HepG2 (cell line): Measurements from ENCODE around the gene SMURF2. TPM values are rescaled to one million over a fixed set of nuclear protein-coding genes. Genes with fewer than 3 reads are reported as not detected.

Source experiments
- HNF4G ChIP-seq, 2 experiments: sonication (generic) in 1 of 2; formaldehyde crosslinking in 1 of 2; IDR thresholded peaks; 2 replicates each; pipeline versions ENCODE4 v1.4.0 to v1.6.1; 2011 to 2020; ENCODE audit warnings: borderline replicate concordance in 2 of 2, low read depth in 2 of 2, mild to moderate bottlenecking in 2 of 2, low read length in 1 of 2, missing genetic modification reagents in 1 of 2, moderate library complexity in 1 of 2
- KDM2A ChIP-seq: sonication (generic); formaldehyde crosslinking; IDR thresholded peaks from 2 replicates; pipeline ENCODE4 v1.4.0; 2020; ENCODE audit warnings: low read depth, missing genetic modification reagents, borderline replicate concordance
- TMF1 ChIP-seq: sonication (generic); formaldehyde crosslinking; IDR thresholded peaks from 2 replicates; pipeline ENCODE4 v1.8.1; 2022; ENCODE audit warnings: low read depth, missing genetic modification reagents
- YEATS2 ChIP-seq: sonication (generic); formaldehyde crosslinking; IDR thresholded peaks from 2 replicates; pipeline ENCODE4 v1.4.0; 2020; ENCODE audit warnings: missing genetic modification reagents, borderline replicate concordance
- ZFX ChIP-seq: sonication (generic); formaldehyde crosslinking; IDR thresholded peaks from 2 replicates; pipeline ENCODE4 v1.4.0; 2020; ENCODE audit warnings: mild to moderate bottlenecking, low read depth, missing genetic modification reagents, moderate library complexity
- ZNF24 ChIP-seq: fragments of 450-650 bp; IDR thresholded peaks from 2 replicates; pipeline ENCODE4 v1.6.1; 2017; ENCODE audit warnings: antibody characterized with exemption, mild to moderate bottlenecking
- ZNF335 ChIP-seq: sonication (generic); formaldehyde crosslinking; IDR thresholded peaks from 2 replicates; pipeline ENCODE4 v1.4.0; 2020; ENCODE audit warnings: missing genetic modification reagents
- ZNF350 ChIP-seq: sonication (generic); formaldehyde crosslinking; IDR thresholded peaks from 2 replicates; pipeline ENCODE4 v1.4.0; 2020; ENCODE audit warnings: mild to moderate bottlenecking, low read depth, missing genetic modification reagents, borderline replicate concordance
- ZNF792 ChIP-seq: IDR thresholded peaks from 2 replicates; pipeline ENCODE4 v1.6.1; 2016
- ZSCAN30 ChIP-seq: sonication (generic); formaldehyde crosslinking; IDR thresholded peaks from 2 replicates; pipeline ENCODE4 v1.5.0; 2020; ENCODE audit warnings: mild to moderate bottlenecking, missing genetic modification reagents
- polyA plus RNA-seq, 8 experiments: library from polyadenylated mRNA; depleted of rRNA in 3 of 8; stranded (reverse) in 7 of 8; unstranded in 1 of 8; fragments of >200 nt; fragmentation: Illumina TruSeq in 4 of 8; extraction: Trizol in 4 of 8; gene quantifications; 2 replicates each; pipeline versions ENCODE4 v1.2.1 to v1.2.3, GENCODE V29; 2011 to 2016; ENCODE audit warnings: low read depth in 4 of 8, missing spikeins in 1 of 8, mixed read lengths in 1 of 8; ENCODE audit not compliant: insufficient read depth in 1 of 8
- total RNA-seq, 5 experiments: library from RNA; depleted of rRNA; stranded (reverse); fragments of >200 nt; fragmentation: Illumina TruSeq; extraction: Trizol; gene quantifications; 2 replicates each; pipeline ENCODE4 v1.2.3, GENCODE V29; 2016; ENCODE audit warnings: low read depth in 1 of 5
- TF ChIP-seq, protein P1 (sequence below): sonication (generic); formaldehyde crosslinking; IDR thresholded peaks from 2 replicates; pipeline ENCODE4 v1.4.0; 2020; ENCODE audit warnings: missing genetic modification reagents
- TF ChIP-seq, protein P2 (sequence below): sonication (generic); formaldehyde crosslinking; IDR thresholded peaks from 2 replicates; pipeline ENCODE4 v1.4.0; 2020; ENCODE audit warnings: missing genetic modification reagents
- TF ChIP-seq, protein P3 (sequence below): IDR thresholded peaks from 2 replicates; pipeline ENCODE4 v1.4.0; 2020; ENCODE audit warnings: mild to moderate bottlenecking, missing genetic modification reagents
- TF ChIP-seq, protein P4 (sequence below): IDR thresholded peaks from 2 replicates; pipeline ENCODE4 v1.6.1; 2016; ENCODE audit warnings: low read depth, missing genetic modification reagents, missing compliant biosample characterization

SMURF2 gene
- total and polyA plus RNA-seq, 2 of the 13 experiments (the other 11 are each of a cell fraction or from before 2014, with no cell fraction given) = 14.9 to 24.3 TPM

DNA sequence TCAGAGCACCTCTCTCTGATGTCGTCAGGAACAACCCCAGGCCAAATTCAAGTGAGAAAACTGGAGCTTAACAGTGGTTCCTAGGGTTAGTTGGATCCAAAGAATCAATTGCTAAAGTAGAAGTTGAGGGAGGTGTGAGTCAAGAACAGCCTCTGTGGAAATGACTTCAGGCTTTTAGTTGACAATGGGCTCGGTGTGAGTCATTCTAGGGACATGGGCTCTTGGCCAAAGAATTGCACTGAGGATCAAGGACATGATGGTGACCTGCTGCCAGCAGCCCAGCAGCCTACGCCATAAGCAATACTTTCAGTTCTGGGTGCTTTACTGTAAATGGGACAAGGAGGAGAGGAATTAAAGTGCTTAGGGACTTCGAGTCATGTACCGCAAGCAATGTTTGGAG is 32.1 kb upstream of the SMURF2 start (continued):
- TF ChIP-seq, protein P1, sequence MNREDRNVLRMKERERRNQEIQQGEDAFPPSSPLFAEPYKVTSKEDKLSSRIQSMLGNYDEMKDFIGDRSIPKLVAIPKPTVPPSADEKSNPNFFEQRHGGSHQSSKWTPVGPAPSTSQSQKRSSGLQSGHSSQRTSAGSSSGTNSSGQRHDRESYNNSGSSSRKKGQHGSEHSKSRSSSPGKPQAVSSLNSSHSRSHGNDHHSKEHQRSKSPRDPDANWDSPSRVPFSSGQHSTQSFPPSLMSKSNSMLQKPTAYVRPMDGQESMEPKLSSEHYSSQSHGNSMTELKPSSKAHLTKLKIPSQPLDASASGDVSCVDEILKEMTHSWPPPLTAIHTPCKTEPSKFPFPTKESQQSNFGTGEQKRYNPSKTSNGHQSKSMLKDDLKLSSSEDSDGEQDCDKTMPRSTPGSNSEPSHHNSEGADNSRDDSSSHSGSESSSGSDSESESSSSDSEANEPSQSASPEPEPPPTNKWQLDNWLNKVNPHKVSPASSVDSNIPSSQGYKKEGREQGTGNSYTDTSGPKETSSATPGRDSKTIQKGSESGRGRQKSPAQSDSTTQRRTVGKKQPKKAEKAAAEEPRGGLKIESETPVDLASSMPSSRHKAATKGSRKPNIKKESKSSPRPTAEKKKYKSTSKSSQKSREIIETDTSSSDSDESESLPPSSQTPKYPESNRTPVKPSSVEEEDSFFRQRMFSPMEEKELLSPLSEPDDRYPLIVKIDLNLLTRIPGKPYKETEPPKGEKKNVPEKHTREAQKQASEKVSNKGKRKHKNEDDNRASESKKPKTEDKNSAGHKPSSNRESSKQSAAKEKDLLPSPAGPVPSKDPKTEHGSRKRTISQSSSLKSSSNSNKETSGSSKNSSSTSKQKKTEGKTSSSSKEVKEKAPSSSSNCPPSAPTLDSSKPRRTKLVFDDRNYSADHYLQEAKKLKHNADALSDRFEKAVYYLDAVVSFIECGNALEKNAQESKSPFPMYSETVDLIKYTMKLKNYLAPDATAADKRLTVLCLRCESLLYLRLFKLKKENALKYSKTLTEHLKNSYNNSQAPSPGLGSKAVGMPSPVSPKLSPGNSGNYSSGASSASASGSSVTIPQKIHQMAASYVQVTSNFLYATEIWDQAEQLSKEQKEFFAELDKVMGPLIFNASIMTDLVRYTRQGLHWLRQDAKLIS (CRISPR knock-in tag) = no peak
- TF ChIP-seq ZNF350 (CRISPR knock-in tag) (peak; percentile 23; the same call in 1 of the 2 replicates), ZFX (CRISPR knock-in tag) (no peak), ZSCAN30 (CRISPR knock-in tag) (no peak), YEATS2 (CRISPR knock-in tag) (0 out of 2 replicates have a peak, but pooled peaks have one; percentile 28), ZNF24 (no peak), ZNF335 (no peak), ZNF792 (CRISPR knock-in tag) (peak; percentile 66; the same call in 1 of the 2 replicates), KDM2A (CRISPR knock-in tag) (peak; percentile 49; the same call in 1 of the 2 replicates), TMF1 (no peak), HNF4G (IDR thresholded peaks at IDR 0.05; ENCODE audit: borderline replicate concordance, low read depth, low read length) (peak; percentile 21; the same call in 1 of the 2 replicates), HNF4G (CRISPR knock-in tag; IDR thresholded peaks at IDR 0.05; ENCODE audit: borderline replicate concordance, low read depth) (no peak)
- TF ChIP-seq, protein P2, sequence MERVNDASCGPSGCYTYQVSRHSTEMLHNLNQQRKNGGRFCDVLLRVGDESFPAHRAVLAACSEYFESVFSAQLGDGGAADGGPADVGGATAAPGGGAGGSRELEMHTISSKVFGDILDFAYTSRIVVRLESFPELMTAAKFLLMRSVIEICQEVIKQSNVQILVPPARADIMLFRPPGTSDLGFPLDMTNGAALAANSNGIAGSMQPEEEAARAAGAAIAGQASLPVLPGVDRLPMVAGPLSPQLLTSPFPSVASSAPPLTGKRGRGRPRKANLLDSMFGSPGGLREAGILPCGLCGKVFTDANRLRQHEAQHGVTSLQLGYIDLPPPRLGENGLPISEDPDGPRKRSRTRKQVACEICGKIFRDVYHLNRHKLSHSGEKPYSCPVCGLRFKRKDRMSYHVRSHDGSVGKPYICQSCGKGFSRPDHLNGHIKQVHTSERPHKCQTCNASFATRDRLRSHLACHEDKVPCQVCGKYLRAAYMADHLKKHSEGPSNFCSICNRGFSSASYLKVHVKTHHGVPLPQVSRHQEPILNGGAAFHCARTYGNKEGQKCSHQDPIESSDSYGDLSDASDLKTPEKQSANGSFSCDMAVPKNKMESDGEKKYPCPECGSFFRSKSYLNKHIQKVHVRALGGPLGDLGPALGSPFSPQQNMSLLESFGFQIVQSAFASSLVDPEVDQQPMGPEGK (CRISPR knock-in tag) = peak; percentile 20; the same call in 1 of the 2 replicates
- TF ChIP-seq, protein P3, sequence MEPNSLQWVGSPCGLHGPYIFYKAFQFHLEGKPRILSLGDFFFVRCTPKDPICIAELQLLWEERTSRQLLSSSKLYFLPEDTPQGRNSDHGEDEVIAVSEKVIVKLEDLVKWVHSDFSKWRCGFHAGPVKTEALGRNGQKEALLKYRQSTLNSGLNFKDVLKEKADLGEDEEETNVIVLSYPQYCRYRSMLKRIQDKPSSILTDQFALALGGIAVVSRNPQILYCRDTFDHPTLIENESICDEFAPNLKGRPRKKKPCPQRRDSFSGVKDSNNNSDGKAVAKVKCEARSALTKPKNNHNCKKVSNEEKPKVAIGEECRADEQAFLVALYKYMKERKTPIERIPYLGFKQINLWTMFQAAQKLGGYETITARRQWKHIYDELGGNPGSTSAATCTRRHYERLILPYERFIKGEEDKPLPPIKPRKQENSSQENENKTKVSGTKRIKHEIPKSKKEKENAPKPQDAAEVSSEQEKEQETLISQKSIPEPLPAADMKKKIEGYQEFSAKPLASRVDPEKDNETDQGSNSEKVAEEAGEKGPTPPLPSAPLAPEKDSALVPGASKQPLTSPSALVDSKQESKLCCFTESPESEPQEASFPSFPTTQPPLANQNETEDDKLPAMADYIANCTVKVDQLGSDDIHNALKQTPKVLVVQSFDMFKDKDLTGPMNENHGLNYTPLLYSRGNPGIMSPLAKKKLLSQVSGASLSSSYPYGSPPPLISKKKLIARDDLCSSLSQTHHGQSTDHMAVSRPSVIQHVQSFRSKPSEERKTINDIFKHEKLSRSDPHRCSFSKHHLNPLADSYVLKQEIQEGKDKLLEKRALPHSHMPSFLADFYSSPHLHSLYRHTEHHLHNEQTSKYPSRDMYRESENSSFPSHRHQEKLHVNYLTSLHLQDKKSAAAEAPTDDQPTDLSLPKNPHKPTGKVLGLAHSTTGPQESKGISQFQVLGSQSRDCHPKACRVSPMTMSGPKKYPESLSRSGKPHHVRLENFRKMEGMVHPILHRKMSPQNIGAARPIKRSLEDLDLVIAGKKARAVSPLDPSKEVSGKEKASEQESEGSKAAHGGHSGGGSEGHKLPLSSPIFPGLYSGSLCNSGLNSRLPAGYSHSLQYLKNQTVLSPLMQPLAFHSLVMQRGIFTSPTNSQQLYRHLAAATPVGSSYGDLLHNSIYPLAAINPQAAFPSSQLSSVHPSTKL (CRISPR knock-in tag) = peak; percentile 94
- TF ChIP-seq, protein P4, sequence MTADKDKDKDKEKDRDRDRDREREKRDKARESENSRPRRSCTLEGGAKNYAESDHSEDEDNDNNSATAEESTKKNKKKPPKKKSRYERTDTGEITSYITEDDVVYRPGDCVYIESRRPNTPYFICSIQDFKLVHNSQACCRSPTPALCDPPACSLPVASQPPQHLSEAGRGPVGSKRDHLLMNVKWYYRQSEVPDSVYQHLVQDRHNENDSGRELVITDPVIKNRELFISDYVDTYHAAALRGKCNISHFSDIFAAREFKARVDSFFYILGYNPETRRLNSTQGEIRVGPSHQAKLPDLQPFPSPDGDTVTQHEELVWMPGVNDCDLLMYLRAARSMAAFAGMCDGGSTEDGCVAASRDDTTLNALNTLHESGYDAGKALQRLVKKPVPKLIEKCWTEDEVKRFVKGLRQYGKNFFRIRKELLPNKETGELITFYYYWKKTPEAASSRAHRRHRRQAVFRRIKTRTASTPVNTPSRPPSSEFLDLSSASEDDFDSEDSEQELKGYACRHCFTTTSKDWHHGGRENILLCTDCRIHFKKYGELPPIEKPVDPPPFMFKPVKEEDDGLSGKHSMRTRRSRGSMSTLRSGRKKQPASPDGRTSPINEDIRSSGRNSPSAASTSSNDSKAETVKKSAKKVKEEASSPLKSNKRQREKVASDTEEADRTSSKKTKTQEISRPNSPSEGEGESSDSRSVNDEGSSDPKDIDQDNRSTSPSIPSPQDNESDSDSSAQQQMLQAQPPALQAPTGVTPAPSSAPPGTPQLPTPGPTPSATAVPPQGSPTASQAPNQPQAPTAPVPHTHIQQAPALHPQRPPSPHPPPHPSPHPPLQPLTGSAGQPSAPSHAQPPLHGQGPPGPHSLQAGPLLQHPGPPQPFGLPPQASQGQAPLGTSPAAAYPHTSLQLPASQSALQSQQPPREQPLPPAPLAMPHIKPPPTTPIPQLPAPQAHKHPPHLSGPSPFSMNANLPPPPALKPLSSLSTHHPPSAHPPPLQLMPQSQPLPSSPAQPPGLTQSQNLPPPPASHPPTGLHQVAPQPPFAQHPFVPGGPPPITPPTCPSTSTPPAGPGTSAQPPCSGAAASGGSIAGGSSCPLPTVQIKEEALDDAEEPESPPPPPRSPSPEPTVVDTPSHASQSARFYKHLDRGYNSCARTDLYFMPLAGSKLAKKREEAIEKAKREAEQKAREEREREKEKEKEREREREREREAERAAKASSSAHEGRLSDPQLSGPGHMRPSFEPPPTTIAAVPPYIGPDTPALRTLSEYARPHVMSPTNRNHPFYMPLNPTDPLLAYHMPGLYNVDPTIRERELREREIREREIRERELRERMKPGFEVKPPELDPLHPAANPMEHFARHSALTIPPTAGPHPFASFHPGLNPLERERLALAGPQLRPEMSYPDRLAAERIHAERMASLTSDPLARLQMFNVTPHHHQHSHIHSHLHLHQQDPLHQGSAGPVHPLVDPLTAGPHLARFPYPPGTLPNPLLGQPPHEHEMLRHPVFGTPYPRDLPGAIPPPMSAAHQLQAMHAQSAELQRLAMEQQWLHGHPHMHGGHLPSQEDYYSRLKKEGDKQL (CRISPR knock-in tag) = peak; percentile 24; the same call in 1 of the 2 replicates
